ENCODE data around the gene EPHB1. TPM values are rescaled to one million over a fixed set of nuclear protein-coding genes. Genes with fewer than 3 reads are reported as not detected.

EPHB1 gene
- total RNA-seq, 2 donors from 2014 or later: 0.68 to 0.71 TPM

DNA sequence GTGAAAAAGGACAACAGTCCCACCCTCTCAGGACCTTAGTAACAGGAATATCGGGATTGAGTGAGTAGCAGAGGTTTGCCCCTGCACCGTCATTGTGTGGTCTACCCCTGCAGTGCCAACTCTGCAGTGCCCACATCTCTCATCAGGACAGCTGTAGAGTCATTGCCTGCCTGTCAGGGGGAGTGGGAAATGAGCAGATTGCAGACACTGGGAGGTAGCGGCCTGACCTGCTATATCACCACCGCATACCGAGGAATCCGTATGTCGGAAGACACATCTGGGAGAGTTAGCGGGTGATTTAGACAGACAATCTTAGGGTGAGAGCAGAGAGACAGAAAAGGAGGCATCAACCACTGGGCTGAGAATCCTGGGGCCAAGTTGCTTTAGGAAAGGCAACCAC lies 218.1 kb downstream of the EPHB1 start:
- TF ChIP-seq, protein P1, sequence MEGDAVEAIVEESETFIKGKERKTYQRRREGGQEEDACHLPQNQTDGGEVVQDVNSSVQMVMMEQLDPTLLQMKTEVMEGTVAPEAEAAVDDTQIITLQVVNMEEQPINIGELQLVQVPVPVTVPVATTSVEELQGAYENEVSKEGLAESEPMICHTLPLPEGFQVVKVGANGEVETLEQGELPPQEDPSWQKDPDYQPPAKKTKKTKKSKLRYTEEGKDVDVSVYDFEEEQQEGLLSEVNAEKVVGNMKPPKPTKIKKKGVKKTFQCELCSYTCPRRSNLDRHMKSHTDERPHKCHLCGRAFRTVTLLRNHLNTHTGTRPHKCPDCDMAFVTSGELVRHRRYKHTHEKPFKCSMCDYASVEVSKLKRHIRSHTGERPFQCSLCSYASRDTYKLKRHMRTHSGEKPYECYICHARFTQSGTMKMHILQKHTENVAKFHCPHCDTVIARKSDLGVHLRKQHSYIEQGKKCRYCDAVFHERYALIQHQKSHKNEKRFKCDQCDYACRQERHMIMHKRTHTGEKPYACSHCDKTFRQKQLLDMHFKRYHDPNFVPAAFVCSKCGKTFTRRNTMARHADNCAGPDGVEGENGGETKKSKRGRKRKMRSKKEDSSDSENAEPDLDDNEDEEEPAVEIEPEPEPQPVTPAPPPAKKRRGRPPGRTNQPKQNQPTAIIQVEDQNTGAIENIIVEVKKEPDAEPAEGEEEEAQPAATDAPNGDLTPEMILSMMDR (IDR thresholded peaks at IDR 0.05): no peak
- Histone ChIP-seq H3K36me3 (no peaks in the 10 kb centered on the region), H3K27ac (no peak overlapping the region), H3K9me3 (no peaks in the 10 kb centered on the region), H3K27me3 (replicated peaks; ENCODE audit: insufficient read depth) (no peaks in the 10 kb centered on the region), H3K4me1 (ENCODE audit: control insufficient read depth in 1 of 2, low read depth in 2 of 2) (no peaks in the 10 kb centered on the region), H3K4me3 (no peak overlapping the region)
- DNase-seq (ENCODE audit: low spot score): no peak
- ATAC-seq (ENCODE audit: insufficient number of reproducible peaks, low FRiP score, low read depth): no peak

DNA sequence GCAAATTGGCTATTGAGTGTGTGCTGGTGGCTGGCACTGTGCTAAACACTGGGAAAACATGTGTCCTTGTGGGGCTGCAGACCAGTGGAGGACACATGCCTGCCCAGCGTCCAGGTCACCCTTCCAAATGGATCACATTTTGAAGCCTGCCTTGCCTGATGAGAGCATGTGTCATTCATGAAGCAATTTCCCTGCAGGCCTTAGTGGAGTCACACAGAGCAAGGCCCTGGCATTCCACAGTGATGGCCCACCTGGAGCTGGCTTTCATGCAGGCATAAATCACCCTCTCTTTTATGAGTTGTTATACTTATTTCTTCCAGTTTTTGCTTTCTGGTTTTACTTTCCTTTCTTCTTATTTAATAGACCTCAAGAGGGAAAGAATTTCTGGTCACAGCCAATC lies 219.5 kb downstream of the EPHB1 start:
- H3K4me1 ChIP-seq (ENCODE audit: control insufficient read depth in 1 of 2, low read depth in 2 of 2): no peaks in the 10 kb centered on the region
- no peaks in the 10 kb centered on the region for H3K36me3 ChIP-seq
- no peaks in the 10 kb centered on the region for H3K9me3 ChIP-seq
- no peak for DNase-seq (ENCODE audit: low spot score)
- no peaks in the 10 kb centered on the region for H3K27me3 ChIP-seq (replicated peaks; ENCODE audit: insufficient read depth)
- no peak for ATAC-seq (ENCODE audit: insufficient number of reproducible peaks, low FRiP score, low read depth)
- H3K4me3 ChIP-seq: no peak overlapping the region
- TF ChIP-seq, protein P1 (IDR thresholded peaks at IDR 0.05): no peak
- H3K27ac ChIP-seq: no peak overlapping the region

DNA sequence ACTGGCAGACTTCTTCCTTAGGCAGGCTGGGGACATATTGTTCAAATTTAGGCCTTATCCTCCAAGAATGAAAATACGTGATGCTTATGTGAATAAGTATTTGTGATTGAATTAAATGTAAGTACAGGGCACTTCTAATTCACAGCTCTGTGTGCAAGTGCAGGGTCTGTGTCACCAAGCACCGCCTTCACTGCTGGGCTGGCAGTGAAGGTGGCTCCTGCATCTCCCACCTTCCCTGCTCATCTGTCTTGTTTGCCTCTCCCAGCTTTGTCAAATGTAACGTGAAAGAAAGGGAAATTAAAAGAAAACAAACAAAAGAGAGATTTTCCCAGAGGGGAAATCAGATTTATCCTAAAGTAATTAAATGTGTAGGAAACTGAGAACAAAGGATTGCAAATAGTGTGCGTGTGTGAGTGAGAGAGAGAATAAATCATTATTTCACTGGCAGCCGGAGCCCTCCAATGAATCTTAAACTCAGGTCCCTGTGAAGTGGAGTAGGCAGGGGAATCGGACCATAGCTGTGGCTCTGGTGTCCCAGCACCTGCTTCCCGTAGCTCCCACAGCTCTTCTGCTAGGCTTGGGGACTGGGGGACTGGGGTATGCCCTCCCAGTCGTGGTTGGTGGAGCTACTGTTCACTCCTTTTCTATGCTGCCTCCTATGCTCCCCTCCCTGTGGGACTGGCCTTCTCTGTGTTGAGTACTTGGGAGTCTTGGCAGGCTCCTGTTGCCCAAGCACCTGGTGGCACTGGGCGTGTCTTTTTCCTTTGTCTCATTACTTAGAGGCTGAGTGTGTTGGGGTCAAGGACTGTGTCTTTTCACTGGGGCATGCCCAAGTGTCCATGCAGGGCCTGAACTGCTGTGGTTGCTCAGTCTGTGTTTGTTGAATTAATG lies 222.2 kb downstream of the EPHB1 start:
- TF ChIP-seq, protein P1 (IDR thresholded peaks at IDR 0.05): no peak
- no peaks in the 10 kb centered on the region for H3K4me1 ChIP-seq (ENCODE audit: control insufficient read depth in 1 of 2, low read depth in 2 of 2)
- no peak overlapping the region for H3K27ac ChIP-seq
- no peaks in the 10 kb centered on the region for H3K27me3 ChIP-seq (replicated peaks; ENCODE audit: insufficient read depth)
- no peaks in the 10 kb centered on the region for H3K36me3 ChIP-seq
- no peaks in the 10 kb centered on the region for H3K9me3 ChIP-seq
- DNase-seq (ENCODE audit: low spot score) (no peak), ATAC-seq (ENCODE audit: insufficient number of reproducible peaks, low FRiP score, low read depth) (no peak)
- no peak overlapping the region for H3K4me3 ChIP-seq

GRCh38 chr3:135018149-135018923 lies 223.3 kb downstream of the EPHB1 start:
- TF ChIP-seq, protein P1 (IDR thresholded peaks at IDR 0.05): no peak
- Histone ChIP-seq H3K9me3 (no peaks in the 10 kb centered on the region), H3K4me1 (ENCODE audit: control insufficient read depth in 1 of 2, low read depth in 2 of 2) (no peaks in the 10 kb centered on the region), H3K4me3 (no peak overlapping the region), H3K27ac (no peak overlapping the region), H3K36me3 (no peaks in the 10 kb centered on the region), H3K27me3 (replicated peaks; ENCODE audit: insufficient read depth) (no peaks in the 10 kb centered on the region)
- ATAC-seq (ENCODE audit: insufficient number of reproducible peaks, low FRiP score, low read depth): no peak
- DNase-seq (ENCODE audit: low spot score): no peak

DNA sequence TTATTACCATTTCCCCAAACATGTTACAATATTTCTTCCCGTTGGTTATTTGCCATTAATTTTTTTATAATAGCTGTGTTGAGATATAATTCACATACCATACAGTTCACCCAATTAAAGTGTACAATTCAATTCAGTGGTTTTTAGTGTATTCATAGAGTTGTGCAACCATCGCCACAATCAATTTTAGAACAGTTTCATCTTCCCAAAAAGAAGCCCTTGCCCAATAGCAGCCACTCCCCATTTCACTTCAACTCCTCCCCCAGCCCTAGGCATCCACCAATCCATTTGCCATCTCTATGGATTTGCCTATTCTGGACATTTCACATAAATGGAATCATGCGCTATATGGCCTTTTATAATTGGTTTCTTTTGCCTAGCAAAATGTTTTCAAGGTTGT lies 225.1 kb downstream of the EPHB1 start:
- no peak for DNase-seq (ENCODE audit: low spot score)
- H3K27me3 ChIP-seq (replicated peaks; ENCODE audit: insufficient read depth): no peaks in the 10 kb centered on the region
- no peak overlapping the region for H3K4me3 ChIP-seq
- no peaks in the 10 kb centered on the region for H3K4me1 ChIP-seq (ENCODE audit: control insufficient read depth in 1 of 2, low read depth in 2 of 2)
- no peaks in the 10 kb centered on the region for H3K36me3 ChIP-seq
- H3K9me3 ChIP-seq: no peaks in the 10 kb centered on the region
- ATAC-seq (ENCODE audit: insufficient number of reproducible peaks, low FRiP score, low read depth): no peak
- no peak overlapping the region for H3K27ac ChIP-seq
- TF ChIP-seq, protein P1 (IDR thresholded peaks at IDR 0.05): no peak
